Panc1 (cell line): Measurements from ENCODE around the gene DRP2. TPM values are rescaled to one million over a fixed set of nuclear protein-coding genes. Genes with fewer than 3 reads are reported as not detected.

ENCODE experiments used
- ATAC-seq: fragments of 200-7000 bp; cut with Tn5 transposase; 2 replicates; pipeline ENCODE4 v1.9.1; 2020; ENCODE audit warnings: mild to moderate bottlenecking, moderate library complexity
- BruUV-seq: library from RNA; stranded (reverse); fragments of 400-500 nt; replicated peaks from 2 replicates; lab custom pipeline; 2021; lab: Mats Ljungman, UMichigan
- CTCF ChIA-PET: fragments of 300-600 bp; sonication (Branson Sonifier 250); formaldehyde crosslinking; loops from one replicate; lab custom pipeline; 2022; ENCODE audit warnings: antibody characterized with exemption; lab: Charles Lee
- POLR2A ChIA-PET: fragments of 300-600 bp; sonication (Branson Sonifier 250); formaldehyde crosslinking; loops from one replicate; lab custom pipeline; 2022; ENCODE audit warnings: antibody characterized with exemption; lab: Charles Lee
- DNase-seq: peaks from one replicate; pipeline ENCODE4 v3.0.0-alpha.2; 2010; ENCODE audit warnings: low read depth, low spot score
- H3K27ac ChIP-seq: 2 replicates; pipeline ENCODE4 v1.5.1; 2011; ENCODE audit warnings: mild to moderate bottlenecking, low read length, inconsistent platforms
- H3K27me3 ChIP-seq: fragments of 200-500 bp; sonication (Bioruptor generic); 2 replicates; pipeline ENCODE4 v1.6.0; 2014; ENCODE audit warnings: low read length, inconsistent platforms; ENCODE audit not compliant: control insufficient read depth, insufficient read depth
- H3K36me3 ChIP-seq: fragments of 200-500 bp; sonication (Bioruptor generic); 2 replicates; pipeline ENCODE4 v1.5.1; 2014; ENCODE audit warnings: inconsistent platforms, mild to moderate bottlenecking, low read length, moderate library complexity; ENCODE audit not compliant: control insufficient read depth, insufficient read depth
- H3K4me1 ChIP-seq: 2 replicates; pipeline ENCODE4 v1.5.1; 2011; ENCODE audit warnings: inconsistent platforms, mild to moderate bottlenecking, low read length, moderate library complexity; ENCODE audit not compliant: control insufficient read depth, insufficient read depth
- H3K4me3 ChIP-seq, 2 experiments: 2 replicates each; pipeline ENCODE4 v1.5.1; 2011 to 2012; ENCODE audit warnings: low read depth in 2 of 2, low read length in 2 of 2, mild to moderate bottlenecking in 2 of 2, inconsistent platforms in 1 of 2, moderate library complexity in 1 of 2
- H3K9me3 ChIP-seq: fragments of 200-500 bp; sonication (Bioruptor generic); 2 replicates; pipeline ENCODE4 v1.5.1; 2014; ENCODE audit warnings: low read depth, mild to moderate bottlenecking, inconsistent platforms, low read length, moderate library complexity; ENCODE audit not compliant: control insufficient read depth, insufficient read depth
- POLR2AphosphoS5 ChIP-seq: IDR thresholded peaks from 2 replicates; pipeline ENCODE4 v1.6.1; 2012; ENCODE audit warnings: mild to moderate bottlenecking, low read depth, low read length, moderate library complexity
- SIN3A ChIP-seq: IDR thresholded peaks from 2 replicates; pipeline ENCODE4 v1.6.1; 2012; ENCODE audit warnings: low read depth, mild to moderate bottlenecking, low read length, moderate library complexity, borderline replicate concordance; ENCODE audit not compliant: insufficient read depth
- TCF7L2 ChIP-seq: IDR thresholded peaks from 2 replicates; pipeline ENCODE4 v1.6.1; 2011; ENCODE audit warnings: mild to moderate bottlenecking, low read depth, low read length, inconsistent platforms
- in situ Hi-C: cut with HindIII; loops from 2 replicates; pipeline ENCODE4 v1.10.0; 2016; ENCODE audit warnings: low sequenced_read_pairs, low pct_unique_long_range_greater_than_20kb
- intact Hi-C: fragments of 100-400 bp; cut with micrococcal nuclease; formaldehyde crosslinking; loops from one replicate; pipeline ENCODE4 v1.10.0; 2022; ENCODE audit not compliant: unreplicated experiment
- total RNA-seq: library from RNA; stranded (reverse); gene quantifications from one replicate; pipeline ENCODE4 v1.2.1, GENCODE V29; 2021; ENCODE audit not compliant: unreplicated experiment
- TF ChIP-seq, protein P1 (sequence below): fragments of 450-650 bp; IDR thresholded peaks from 2 replicates; pipeline ENCODE4 v1.5.1; 2017; ENCODE audit warnings: mild to moderate bottlenecking
- TF ChIP-seq, protein P2 (sequence below), 2 experiments: IDR thresholded peaks; 2 replicates each; pipeline ENCODE4 v1.6.1; 2011 to 2012; ENCODE audit warnings: low read depth in 2 of 2, control low read depth in 1 of 2, low read length in 1 of 2, mild to moderate bottlenecking in 1 of 2, moderate library complexity in 1 of 2; ENCODE audit not compliant: insufficient read depth in 1 of 2

The DRP2 gene
- total RNA-seq, 1 experiment from 2014 or later, result 0.15 TPM

- H3K27me3 ChIP-seq, result no peaks in the 10 kb centered on the region
- no peak overlapping the region for H3K4me3 ChIP-seq
- POLR2A ChIA-PET, result no interaction called here
- no peak for TF ChIP-seq POLR2AphosphoS5
- TF ChIP-seq SIN3A, result no peak
- TF ChIP-seq, protein P1, sequence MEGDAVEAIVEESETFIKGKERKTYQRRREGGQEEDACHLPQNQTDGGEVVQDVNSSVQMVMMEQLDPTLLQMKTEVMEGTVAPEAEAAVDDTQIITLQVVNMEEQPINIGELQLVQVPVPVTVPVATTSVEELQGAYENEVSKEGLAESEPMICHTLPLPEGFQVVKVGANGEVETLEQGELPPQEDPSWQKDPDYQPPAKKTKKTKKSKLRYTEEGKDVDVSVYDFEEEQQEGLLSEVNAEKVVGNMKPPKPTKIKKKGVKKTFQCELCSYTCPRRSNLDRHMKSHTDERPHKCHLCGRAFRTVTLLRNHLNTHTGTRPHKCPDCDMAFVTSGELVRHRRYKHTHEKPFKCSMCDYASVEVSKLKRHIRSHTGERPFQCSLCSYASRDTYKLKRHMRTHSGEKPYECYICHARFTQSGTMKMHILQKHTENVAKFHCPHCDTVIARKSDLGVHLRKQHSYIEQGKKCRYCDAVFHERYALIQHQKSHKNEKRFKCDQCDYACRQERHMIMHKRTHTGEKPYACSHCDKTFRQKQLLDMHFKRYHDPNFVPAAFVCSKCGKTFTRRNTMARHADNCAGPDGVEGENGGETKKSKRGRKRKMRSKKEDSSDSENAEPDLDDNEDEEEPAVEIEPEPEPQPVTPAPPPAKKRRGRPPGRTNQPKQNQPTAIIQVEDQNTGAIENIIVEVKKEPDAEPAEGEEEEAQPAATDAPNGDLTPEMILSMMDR, result no peak
- TF ChIP-seq, protein P2, sequence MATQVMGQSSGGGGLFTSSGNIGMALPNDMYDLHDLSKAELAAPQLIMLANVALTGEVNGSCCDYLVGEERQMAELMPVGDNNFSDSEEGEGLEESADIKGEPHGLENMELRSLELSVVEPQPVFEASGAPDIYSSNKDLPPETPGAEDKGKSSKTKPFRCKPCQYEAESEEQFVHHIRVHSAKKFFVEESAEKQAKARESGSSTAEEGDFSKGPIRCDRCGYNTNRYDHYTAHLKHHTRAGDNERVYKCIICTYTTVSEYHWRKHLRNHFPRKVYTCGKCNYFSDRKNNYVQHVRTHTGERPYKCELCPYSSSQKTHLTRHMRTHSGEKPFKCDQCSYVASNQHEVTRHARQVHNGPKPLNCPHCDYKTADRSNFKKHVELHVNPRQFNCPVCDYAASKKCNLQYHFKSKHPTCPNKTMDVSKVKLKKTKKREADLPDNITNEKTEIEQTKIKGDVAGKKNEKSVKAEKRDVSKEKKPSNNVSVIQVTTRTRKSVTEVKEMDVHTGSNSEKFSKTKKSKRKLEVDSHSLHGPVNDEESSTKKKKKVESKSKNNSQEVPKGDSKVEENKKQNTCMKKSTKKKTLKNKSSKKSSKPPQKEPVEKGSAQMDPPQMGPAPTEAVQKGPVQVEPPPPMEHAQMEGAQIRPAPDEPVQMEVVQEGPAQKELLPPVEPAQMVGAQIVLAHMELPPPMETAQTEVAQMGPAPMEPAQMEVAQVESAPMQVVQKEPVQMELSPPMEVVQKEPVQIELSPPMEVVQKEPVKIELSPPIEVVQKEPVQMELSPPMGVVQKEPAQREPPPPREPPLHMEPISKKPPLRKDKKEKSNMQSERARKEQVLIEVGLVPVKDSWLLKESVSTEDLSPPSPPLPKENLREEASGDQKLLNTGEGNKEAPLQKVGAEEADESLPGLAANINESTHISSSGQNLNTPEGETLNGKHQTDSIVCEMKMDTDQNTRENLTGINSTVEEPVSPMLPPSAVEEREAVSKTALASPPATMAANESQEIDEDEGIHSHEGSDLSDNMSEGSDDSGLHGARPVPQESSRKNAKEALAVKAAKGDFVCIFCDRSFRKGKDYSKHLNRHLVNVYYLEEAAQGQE (IDR thresholded peaks at IDR 0.05; ENCODE audit: insufficient read depth in 1 of 2, low read depth in 2 of 2, low read length in 1 of 2), result no peak
- no peak for TF ChIP-seq TCF7L2
- H3K36me3 ChIP-seq, result no peaks in the 10 kb centered on the region
- DNase-seq (no peak), ATAC-seq (0 out of 2 replicates have a peak, but pooled peaks have one; percentile 30)
- no peak overlapping the region for H3K27ac ChIP-seq
- BruUV-seq, result no TSS peak
- in situ Hi-C loops (no loop called here), intact Hi-C loops (no loop called here)
- H3K9me3 ChIP-seq, result no peaks in the 10 kb centered on the region
- H3K4me1 ChIP-seq, result 0 out of 2 replicates have a peak, but pooled peaks cover 4% of the 10 kb centered on the region
- CTCF ChIA-PET, result no interaction called here
These were observed 24.0 kb upstream of the DRP2 start for GRCh38 chrX:101195442-101196173.

GRCh38 chrX:101203761-101204351, 15.7 kb upstream of the DRP2 start:
- Histone ChIP-seq H3K4me3 (no peak overlapping the region), H3K27ac (no peak overlapping the region), H3K36me3 (no peaks in the 10 kb centered on the region), H3K9me3 (no peaks in the 10 kb centered on the region), H3K27me3 (no peaks in the 10 kb centered on the region; the same call in 1 of the 2 replicates), H3K4me1 (no peaks in the 10 kb centered on the region)
- TF ChIP-seq POLR2AphosphoS5 (no peak), SIN3A (no peak), TCF7L2 (no peak)
- TF ChIP-seq, protein P1, result no peak
- TF ChIP-seq, protein P2 (IDR thresholded peaks at IDR 0.05; ENCODE audit: insufficient read depth in 1 of 2, low read depth in 2 of 2, low read length in 1 of 2), result no peak
- in situ Hi-C loops, result loop anchor here (10.0 kb wide), 1 partner anchor 51 kb away; no protein-coding TSS in a partner anchor
- POLR2A ChIA-PET, result no interaction called here
- DNase-seq (no peak), ATAC-seq (no peak)
- CTCF ChIA-PET, result no interaction called here
- no TSS peak for BruUV-seq
- intact Hi-C loops, result no loop called here
